ENCODE measurements around the gene HEPACAM.

DNA sequence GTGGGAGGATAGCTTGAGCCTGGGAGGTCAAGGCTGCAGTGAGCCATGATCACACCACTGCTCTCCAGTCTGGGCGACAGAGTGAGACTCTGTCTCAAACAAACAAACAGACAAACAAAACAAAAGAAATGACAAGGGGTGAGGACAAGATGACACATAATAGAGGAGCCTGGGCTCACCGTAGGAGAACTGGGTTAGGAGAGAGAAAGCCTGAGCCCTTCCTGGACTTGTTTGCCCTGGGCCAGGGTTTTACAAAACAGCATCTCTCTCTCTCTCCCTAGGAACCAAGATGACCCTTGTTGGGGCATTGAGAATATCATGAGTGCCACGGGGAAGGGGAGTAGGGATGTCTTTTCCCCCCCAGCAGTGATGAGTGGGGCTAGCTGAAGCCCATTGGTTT is 54.9 kb downstream of the HEPACAM start:
- TF ChIP-seq CSDC2 (CRISPR knock-in tag; IDR thresholded peaks at IDR 0.05) = no peak
- TF ChIP-seq ZFP30 (CRISPR knock-in tag; IDR thresholded peaks at IDR 0.05) = no peak
- TF ChIP-seq, protein P1, sequence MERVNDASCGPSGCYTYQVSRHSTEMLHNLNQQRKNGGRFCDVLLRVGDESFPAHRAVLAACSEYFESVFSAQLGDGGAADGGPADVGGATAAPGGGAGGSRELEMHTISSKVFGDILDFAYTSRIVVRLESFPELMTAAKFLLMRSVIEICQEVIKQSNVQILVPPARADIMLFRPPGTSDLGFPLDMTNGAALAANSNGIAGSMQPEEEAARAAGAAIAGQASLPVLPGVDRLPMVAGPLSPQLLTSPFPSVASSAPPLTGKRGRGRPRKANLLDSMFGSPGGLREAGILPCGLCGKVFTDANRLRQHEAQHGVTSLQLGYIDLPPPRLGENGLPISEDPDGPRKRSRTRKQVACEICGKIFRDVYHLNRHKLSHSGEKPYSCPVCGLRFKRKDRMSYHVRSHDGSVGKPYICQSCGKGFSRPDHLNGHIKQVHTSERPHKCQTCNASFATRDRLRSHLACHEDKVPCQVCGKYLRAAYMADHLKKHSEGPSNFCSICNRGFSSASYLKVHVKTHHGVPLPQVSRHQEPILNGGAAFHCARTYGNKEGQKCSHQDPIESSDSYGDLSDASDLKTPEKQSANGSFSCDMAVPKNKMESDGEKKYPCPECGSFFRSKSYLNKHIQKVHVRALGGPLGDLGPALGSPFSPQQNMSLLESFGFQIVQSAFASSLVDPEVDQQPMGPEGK (CRISPR knock-in tag; IDR thresholded peaks at IDR 0.05; ENCODE audit: borderline replicate concordance) = no peak
- TF ChIP-seq ZNF8 (CRISPR knock-in tag; IDR thresholded peaks at IDR 0.05) = no peak
- TF ChIP-seq, protein P2, sequence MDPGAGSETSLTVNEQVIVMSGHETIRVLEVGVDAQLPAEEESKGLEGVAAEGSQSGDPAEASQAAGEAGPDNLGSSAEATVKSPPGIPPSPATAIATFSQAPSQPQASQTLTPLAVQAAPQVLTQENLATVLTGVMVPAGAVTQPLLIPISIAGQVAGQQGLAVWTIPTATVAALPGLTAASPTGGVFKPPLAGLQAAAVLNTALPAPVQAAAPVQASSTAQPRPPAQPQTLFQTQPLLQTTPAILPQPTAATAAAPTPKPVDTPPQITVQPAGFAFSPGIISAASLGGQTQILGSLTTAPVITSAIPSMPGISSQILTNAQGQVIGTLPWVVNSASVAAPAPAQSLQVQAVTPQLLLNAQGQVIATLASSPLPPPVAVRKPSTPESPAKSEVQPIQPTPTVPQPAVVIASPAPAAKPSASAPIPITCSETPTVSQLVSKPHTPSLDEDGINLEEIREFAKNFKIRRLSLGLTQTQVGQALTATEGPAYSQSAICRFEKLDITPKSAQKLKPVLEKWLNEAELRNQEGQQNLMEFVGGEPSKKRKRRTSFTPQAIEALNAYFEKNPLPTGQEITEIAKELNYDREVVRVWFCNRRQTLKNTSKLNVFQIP (CRISPR knock-in tag; IDR thresholded peaks at IDR 0.05; ENCODE audit: borderline replicate concordance, low read depth) = no peak
